Measurements from ENCODE around the gene LRRC23. TPM values are rescaled to one million over a fixed set of nuclear protein-coding genes. Genes with fewer than 3 reads are reported as not detected.
A peak's percentile ranks its signal among the peaks of the same experiment; 100 is the strongest.

Gene LRRC23
- total RNA-seq, 3 donors from 2014 or later (not counting 1 experiment from before 2014, with no cell fraction given): 8.1 to 16.8 (median 9.8) TPM

GRCh38 chr12:6945613-6946012 lies 41.0 kb downstream of the LRRC23 start:
- no peak overlapping the region for H3K4me3 Mint-ChIP-seq
- Histone ChIP-seq H3K36me3 (ENCODE audit: control insufficient read depth, insufficient read depth, low read length) (no peaks in the 10 kb centered on the region), H3K27ac (ENCODE audit: low read length) (peak overlapping the region; percentile 99), H3K4me3 (ENCODE audit: low read length) (no peak overlapping the region), H3K27me3 (ENCODE audit: control insufficient read depth, insufficient read depth, low read length) (no peaks in the 10 kb centered on the region), H3K9me3 (ENCODE audit: control insufficient read depth, insufficient read depth, low read length) (no peaks in the 10 kb centered on the region), H3K4me1 (ENCODE audit: control insufficient read depth, insufficient read depth, low read length) (peaks cover 76% of the 10 kb centered on the region)
- no peak for TF ChIP-seq CTCF (IDR thresholded peaks at IDR 0.05)
- DNase-seq: no peak
- no peaks in the 10 kb centered on the region for H3K27me3 Mint-ChIP-seq (ENCODE audit: low read depth in 2 of 2)
- H3K4me1 Mint-ChIP-seq: peaks cover 71 to 76% of the 10 kb centered on the region in 2 donors
- intact Hi-C loops (cut with micrococcal nuclease): loop anchor here (2.0 kb wide), 1 partner anchor 21 kb away; no protein-coding TSS in a partner anchor
- H3K27ac Mint-ChIP-seq: peak overlapping the region; percentile 98 to 99
- H3K36me3 Mint-ChIP-seq: no peaks in the 10 kb centered on the region
- no peaks in the 10 kb centered on the region for H3K9me3 Mint-ChIP-seq
- no peak for ATAC-seq
- 83% methylated on average over 11 of the region's 11 CpGs for WGBS (ENCODE audit: insufficient coverage)

- H3K4me3 ChIP-seq (ENCODE audit: low read length): peak overlapping the region; percentile 21
- Mint-ChIP-seq H3K9me3 (no peaks in the 10 kb centered on the region), H3K36me3 (no peaks in the 10 kb centered on the region), H3K4me3 (peak overlapping the region; percentile 63), H3K4me1 (peaks cover 76 to 80% of the 10 kb centered on the region in 2 donors), H3K27ac (peak overlapping the region; percentile 98 to 99), H3K27me3 (ENCODE audit: low read depth in 2 of 2) (no peaks in the 10 kb centered on the region)
- H3K27me3 ChIP-seq (ENCODE audit: control insufficient read depth, insufficient read depth, low read length): no peaks in the 10 kb centered on the region
- H3K27ac ChIP-seq (ENCODE audit: low read length): peak overlapping the region; percentile 99
- TF ChIP-seq CTCF (IDR thresholded peaks at IDR 0.05): no peak
- DNase-seq (peak in 1 of 2 donors; percentile 80), ATAC-seq (peak in 2 of 3 donors; percentile 8 to 12)
- no peaks in the 10 kb centered on the region for H3K36me3 ChIP-seq (ENCODE audit: control insufficient read depth, insufficient read depth, low read length)
- H3K9me3 ChIP-seq (ENCODE audit: control insufficient read depth, insufficient read depth, low read length): no peaks in the 10 kb centered on the region
- peaks cover 81% of the 10 kb centered on the region for H3K4me1 ChIP-seq (ENCODE audit: control insufficient read depth, insufficient read depth, low read length)
- 11% methylated on average over 32 of the region's 32 CpGs for WGBS (ENCODE audit: insufficient coverage)
- intact Hi-C loops (cut with micrococcal nuclease): no loop called here
Observed at GRCh38 chr12:6946033-6946919, 41.7 kb downstream of the LRRC23 start.

GRCh38 chr12:6946920-6947374 lies 42.3 kb downstream of the LRRC23 start:
- Histone ChIP-seq H3K9me3 (ENCODE audit: control insufficient read depth, insufficient read depth, low read length) (no peaks in the 10 kb centered on the region), H3K4me3 (ENCODE audit: low read length) (peak overlapping the region; percentile 21), H3K27me3 (ENCODE audit: control insufficient read depth, insufficient read depth, low read length) (no peaks in the 10 kb centered on the region), H3K4me1 (ENCODE audit: control insufficient read depth, insufficient read depth, low read length) (peaks cover 81% of the 10 kb centered on the region), H3K27ac (ENCODE audit: low read length) (peak overlapping the region; percentile 99), H3K36me3 (ENCODE audit: control insufficient read depth, insufficient read depth, low read length) (no peaks in the 10 kb centered on the region)
- 65% methylated on average over 8 of the region's 8 CpGs for WGBS (ENCODE audit: insufficient coverage)
- intact Hi-C loops (cut with micrococcal nuclease): no loop called here
- no peak for DNase-seq
- Mint-ChIP-seq H3K36me3 (no peaks in the 10 kb centered on the region), H3K4me3 (peak overlapping the region; percentile 63), H3K9me3 (no peaks in the 10 kb centered on the region), H3K27me3 (ENCODE audit: low read depth in 2 of 2) (no peaks in the 10 kb centered on the region), H3K27ac (peak overlapping the region; percentile 98 to 99), H3K4me1 (peaks cover 77 to 86% of the 10 kb centered on the region in 2 donors)
- ATAC-seq: no peak
- no peak for TF ChIP-seq CTCF (IDR thresholded peaks at IDR 0.05)
